KOPT-K1 (cell line): ENCODE data around the gene MPST.

Experiments
- H3K27ac ChIP-seq: fragments of 200-600 bp; sonication (generic); 2 replicates; pipeline ENCODE4 v1.5.1; 2016; ENCODE audit warnings: antibody characterized with exemption, mild to moderate bottlenecking, low read depth, low read length; ENCODE audit not compliant: poor library complexity, severe bottlenecking
- H3K36me3 ChIP-seq: fragments of 200-600 bp; sonication (generic); 2 replicates; pipeline ENCODE4 v1.5.1; 2017; ENCODE audit warnings: antibody characterized with exemption, mild to moderate bottlenecking, low read length, moderate library complexity; ENCODE audit not compliant: insufficient read depth
- H3K9me3 ChIP-seq: fragments of 200-600 bp; sonication (generic); 2 replicates; pipeline ENCODE4 v1.5.1; 2017; ENCODE audit warnings: antibody characterized with exemption, low read length, mild to moderate bottlenecking; ENCODE audit not compliant: insufficient read depth, poor library complexity, severe bottlenecking

The MPST gene

DNA sequence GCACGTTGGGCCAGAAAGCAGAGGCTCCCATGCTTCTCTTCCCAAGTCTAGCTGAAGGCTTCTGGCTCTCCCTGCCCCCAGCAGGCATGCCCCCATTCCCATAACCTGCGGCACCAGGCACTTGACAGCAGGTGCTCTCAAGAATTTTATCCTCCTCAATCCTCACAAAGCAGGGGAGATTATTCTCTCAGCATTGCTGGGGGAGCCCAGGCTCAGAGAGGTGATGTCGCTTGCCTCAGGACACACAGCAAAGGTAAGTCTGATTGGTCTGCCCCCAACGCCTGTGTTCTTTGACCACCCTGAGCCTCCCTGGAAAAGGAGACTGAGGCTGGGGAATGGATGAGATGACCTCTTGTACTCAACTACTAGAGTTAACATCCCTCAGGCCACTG is 5.1 kb upstream of the MPST start:
- H3K27ac ChIP-seq = no peak overlapping the region
- no peaks in the 10 kb centered on the region for H3K36me3 ChIP-seq
- no peaks in the 10 kb centered on the region for H3K9me3 ChIP-seq

- Histone ChIP-seq H3K36me3 (no peaks in the 10 kb centered on the region), H3K9me3 (no peaks in the 10 kb centered on the region), H3K27ac (no peak overlapping the region)
Measured at GRCh38 chr22:37014835-37015586, 4.5 kb upstream of the MPST start.

- no peaks in the 10 kb centered on the region for H3K36me3 ChIP-seq
- no peaks in the 10 kb centered on the region for H3K9me3 ChIP-seq
Measured at GRCh38 chr22:37015587-37015878, 4.0 kb upstream of the MPST start.

DNA sequence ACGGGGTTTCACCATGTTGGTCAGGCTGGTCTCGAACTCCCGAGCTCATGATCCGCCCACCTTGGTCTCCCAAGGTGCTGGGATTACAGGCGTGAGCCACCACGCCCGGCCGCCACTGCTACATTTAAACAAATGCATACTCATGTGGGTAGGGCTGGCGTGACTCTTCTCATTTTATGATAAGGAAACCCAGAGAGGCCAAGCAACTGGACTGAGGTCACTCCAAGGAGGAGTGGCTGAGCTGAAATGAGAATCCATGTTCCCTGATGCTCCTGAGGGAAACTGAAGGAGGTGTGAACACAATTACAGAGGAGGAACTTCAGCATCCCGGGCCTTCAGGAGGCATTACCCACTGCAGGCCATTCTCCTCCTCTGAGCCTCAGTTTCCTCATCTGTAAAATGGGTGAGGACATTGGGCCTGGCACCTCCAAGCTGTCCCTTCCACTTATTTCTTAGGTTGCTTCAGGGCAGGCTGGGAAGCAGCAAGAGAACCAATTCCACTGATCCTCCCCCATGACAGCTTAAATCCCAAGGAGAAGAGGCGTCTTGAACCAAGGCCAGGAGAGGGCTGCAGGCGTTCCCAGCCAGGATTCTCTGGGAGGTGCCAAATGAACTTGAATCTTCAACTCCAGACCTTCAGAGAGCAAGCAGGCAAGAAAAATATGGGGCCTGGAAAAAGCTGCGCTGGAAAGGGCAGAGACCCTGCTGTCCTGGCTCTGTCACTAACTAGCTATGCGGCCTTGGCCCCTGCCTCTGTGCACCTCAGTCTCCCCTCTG is 3.2 kb upstream of the MPST start:
- Histone ChIP-seq H3K27ac (no peak overlapping the region), H3K36me3 (no peaks in the 10 kb centered on the region), H3K9me3 (no peaks in the 10 kb centered on the region)

More at GRCh38 chr22:37015587-37015878, 4.0 kb upstream of the MPST start:
- H3K27ac ChIP-seq = no peak overlapping the region

DNA sequence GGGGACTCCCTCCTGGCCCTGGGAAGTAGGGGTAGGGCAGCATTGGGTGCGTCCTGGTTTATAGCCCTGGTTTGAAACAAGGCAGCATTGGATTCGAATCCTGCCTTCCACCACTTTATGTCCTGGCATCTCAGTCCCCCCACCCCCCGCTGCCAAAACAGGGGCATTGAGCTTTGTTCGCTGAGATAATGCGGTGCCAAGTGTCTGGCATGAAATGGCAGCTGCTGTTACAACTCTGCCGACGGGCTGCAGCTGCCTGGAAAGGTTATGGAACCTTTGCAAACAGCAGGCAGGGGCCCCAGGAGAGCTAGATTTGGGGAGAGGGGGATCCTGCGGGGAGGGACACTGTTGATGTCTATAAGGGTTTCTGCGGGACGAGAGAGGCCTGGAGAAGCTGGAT is 2.2 kb upstream of the MPST start:
- no peak overlapping the region for H3K27ac ChIP-seq
- H3K36me3 ChIP-seq = no peaks in the 10 kb centered on the region
- no peaks in the 10 kb centered on the region for H3K9me3 ChIP-seq

DNA sequence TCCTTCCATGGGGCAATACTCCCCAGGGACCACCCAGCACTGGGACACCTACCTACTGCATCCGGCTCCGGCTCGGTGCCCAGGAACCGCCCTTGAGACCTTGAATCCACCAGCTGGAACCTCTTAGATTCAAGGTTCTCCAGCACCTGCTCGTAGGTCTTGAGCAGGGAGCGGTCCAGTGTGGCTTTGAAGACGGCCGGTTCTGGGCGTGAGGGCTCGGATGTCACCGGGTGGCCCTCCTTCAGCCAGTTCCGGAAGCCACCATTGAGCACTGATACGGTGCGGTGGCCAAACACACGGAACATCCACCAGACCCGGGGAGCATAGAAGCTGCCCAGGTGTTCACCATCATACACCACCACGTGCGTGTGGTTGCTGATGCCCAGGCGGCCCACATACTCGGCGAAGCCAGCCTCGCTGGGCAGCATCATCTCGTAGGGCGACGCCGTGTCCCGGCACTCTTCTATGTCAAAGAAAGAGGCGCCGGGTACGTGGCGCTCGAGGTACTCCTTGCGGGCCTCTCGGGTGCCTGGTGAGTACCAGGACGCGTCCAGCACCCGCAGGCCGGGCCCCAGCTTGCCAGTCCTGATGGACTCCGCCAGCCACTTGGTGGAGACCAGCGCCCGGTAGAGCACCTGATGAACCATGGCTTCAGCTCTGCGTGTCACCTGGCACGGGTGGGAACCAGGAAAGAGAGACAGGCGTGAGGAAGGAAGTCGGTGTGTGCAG is 1.3 kb upstream of the MPST start:
- H3K36me3 ChIP-seq = no peaks in the 10 kb centered on the region
- H3K27ac ChIP-seq = no peak overlapping the region
- H3K9me3 ChIP-seq = no peaks in the 10 kb centered on the region

DNA sequence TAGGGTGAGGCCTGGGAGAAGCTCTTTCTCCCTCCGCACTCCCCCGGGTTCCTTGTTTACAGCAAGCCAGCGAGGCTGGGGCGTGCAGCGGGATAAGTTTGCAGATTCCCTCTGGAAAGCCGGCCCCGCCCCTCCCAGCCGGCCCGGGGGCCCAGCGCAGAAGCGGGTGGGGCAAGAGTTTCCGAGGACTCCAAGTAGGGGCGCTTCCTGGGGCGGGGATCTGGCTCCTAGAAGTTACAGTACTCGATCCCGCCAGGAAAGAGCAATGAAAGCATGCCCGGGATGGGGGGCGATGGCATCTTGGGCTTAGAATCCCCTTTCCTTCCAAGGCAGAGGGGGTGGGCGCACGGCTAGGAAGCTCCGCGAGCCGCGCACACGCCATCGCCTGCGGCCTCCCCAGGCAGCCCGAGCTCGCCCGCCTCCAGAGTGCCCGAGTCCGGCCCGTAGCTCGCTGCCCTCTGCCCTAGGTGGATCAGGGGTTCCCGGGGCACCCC is 680 bp upstream of the MPST start:
- Histone ChIP-seq H3K27ac (no peak overlapping the region), H3K36me3 (no peaks in the 10 kb centered on the region), H3K9me3 (no peaks in the 10 kb centered on the region)

GRCh38 chr22:37020192-37020479 is 594 bp downstream of the MPST start:
- Histone ChIP-seq H3K36me3 (no peaks in the 10 kb centered on the region), H3K9me3 (no peaks in the 10 kb centered on the region), H3K27ac (no peak overlapping the region)

DNA sequence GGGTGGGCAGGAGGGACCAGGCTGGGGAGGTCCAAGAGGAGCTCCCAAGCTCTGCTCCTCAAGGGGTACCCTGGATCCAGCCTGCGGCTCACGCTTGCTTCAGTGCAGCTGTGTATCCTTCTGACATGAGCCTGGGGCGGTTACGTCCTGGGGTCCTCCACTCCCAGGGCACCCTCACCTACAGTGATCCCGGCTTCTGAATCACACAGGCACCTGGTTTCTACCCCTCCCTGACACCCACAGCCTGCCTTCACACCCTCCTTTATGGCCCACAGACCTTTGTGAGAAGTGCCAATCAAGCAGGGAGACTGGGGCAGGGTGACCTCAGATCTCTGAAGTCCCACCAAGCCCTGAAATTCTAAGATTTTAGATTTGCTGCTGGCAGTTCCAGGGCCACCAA is 1.5 kb downstream of the MPST start:
- Histone ChIP-seq H3K36me3 (no peaks in the 10 kb centered on the region), H3K9me3 (no peaks in the 10 kb centered on the region), H3K27ac (no peak overlapping the region)

- H3K9me3 ChIP-seq = no peaks in the 10 kb centered on the region
- no peaks in the 10 kb centered on the region for H3K36me3 ChIP-seq
- no peak overlapping the region for H3K27ac ChIP-seq
Measured at GRCh38 chr22:37021710-37022482, 2.4 kb downstream of the MPST start.

GRCh38 chr22:37022483-37023337 is 3.2 kb downstream of the MPST start:
- Histone ChIP-seq H3K9me3 (no peaks in the 10 kb centered on the region), H3K36me3 (no peaks in the 10 kb centered on the region), H3K27ac (no peak overlapping the region)

- H3K9me3 ChIP-seq = no peaks in the 10 kb centered on the region
- no peak overlapping the region for H3K27ac ChIP-seq
- no peaks in the 10 kb centered on the region for H3K36me3 ChIP-seq
Measured at GRCh38 chr22:37023743-37024338, 4.3 kb downstream of the MPST start.

DNA sequence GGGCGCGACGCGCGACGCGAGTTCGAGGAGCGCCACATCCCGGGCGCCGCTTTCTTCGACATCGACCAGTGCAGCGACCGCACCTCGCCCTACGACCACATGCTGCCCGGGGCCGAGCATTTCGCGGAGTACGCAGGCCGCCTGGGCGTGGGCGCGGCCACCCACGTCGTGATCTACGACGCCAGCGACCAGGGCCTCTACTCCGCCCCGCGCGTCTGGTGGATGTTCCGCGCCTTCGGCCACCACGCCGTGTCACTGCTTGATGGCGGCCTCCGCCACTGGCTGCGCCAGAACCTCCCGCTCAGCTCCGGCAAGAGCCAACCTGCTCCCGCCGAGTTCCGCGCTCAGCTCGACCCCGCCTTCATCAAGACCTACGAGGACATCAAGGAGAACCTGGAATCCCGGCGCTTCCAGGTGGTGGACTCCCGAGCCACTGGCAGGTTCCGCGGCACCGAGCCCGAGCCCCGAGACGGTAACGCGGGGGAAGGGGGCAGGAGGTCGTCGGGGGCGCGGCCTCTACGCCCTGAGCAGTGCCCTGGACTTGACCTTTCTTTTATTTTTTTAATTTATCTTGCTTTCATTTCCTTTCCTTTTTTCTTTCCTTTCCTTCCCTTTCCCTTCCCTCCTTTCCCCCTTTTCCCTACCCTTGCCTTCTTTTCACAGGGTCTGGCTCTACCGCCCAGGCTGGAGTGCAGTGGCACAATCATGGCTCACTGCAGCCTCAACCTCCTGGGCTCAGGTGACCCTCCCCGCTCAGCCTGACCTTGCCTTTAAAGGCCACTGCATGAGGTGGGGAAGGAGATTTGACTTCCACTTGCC is 5.0 kb downstream of the MPST start:
- Histone ChIP-seq H3K36me3 (no peaks in the 10 kb centered on the region), H3K9me3 (no peaks in the 10 kb centered on the region), H3K27ac (no peak overlapping the region)
